HFFc6 (cell line): ENCODE results near the gene ABCB7. TPM values are rescaled to one million over a fixed set of nuclear protein-coding genes. Genes with fewer than 3 reads are reported as not detected.

ENCODE experiments used
- DNase-seq: peaks from one replicate; pipeline ENCODE4 v3.0.0-alpha.2; 2018
- H3K27ac Mint-ChIP-seq: 2 replicates; pipeline ENCODE4 v1.8.0; 2020; ENCODE audit warnings: mild to moderate bottlenecking, mixed read lengths
- H3K27me3 Mint-ChIP-seq: 2 replicates; pipeline ENCODE4 v1.8.0; 2021; ENCODE audit warnings: mild to moderate bottlenecking, moderate library complexity, mixed read lengths; ENCODE audit not compliant: insufficient read depth
- H3K36me3 Mint-ChIP-seq: 2 replicates; pipeline ENCODE4 v1.8.0; 2021; ENCODE audit warnings: low read depth, mixed read lengths
- H3K4me1 Mint-ChIP-seq: 2 replicates; pipeline ENCODE4 v1.8.0; 2020; ENCODE audit warnings: low read depth, mixed read lengths
- H3K4me3 Mint-ChIP-seq: 2 replicates; pipeline ENCODE4 v1.8.0; 2020; ENCODE audit warnings: mild to moderate bottlenecking, moderate library complexity, mixed read lengths
- H3K9me3 Mint-ChIP-seq: 2 replicates; pipeline ENCODE4 v1.8.0; 2020; ENCODE audit warnings: mild to moderate bottlenecking, mixed read lengths
- total RNA-seq, 6 experiments: library from RNA; stranded (reverse); fragmentation: NEBNext Ultra II Directional; extraction: Animal tissue kit (Norgen Biotek cat#: 25700); gene quantifications; 2 replicates in 1 of 6; 3 replicates in 5 of 6; pipeline ENCODE4 v1.2.3, GENCODE V29; 2021
- TF ChIP-seq, protein P1 (sequence below): fragments of 200-600 bp; sonication (generic); IDR thresholded peaks from 2 replicates; pipeline ENCODE4 v1.5.0; 2021; ENCODE audit warnings: antibody characterized with exemption, mild to moderate bottlenecking

The ABCB7 gene
- total RNA-seq, 6 experiments from 2014 or later: 15.0 to 16.7 (median 15.5) TPM

DNA sequence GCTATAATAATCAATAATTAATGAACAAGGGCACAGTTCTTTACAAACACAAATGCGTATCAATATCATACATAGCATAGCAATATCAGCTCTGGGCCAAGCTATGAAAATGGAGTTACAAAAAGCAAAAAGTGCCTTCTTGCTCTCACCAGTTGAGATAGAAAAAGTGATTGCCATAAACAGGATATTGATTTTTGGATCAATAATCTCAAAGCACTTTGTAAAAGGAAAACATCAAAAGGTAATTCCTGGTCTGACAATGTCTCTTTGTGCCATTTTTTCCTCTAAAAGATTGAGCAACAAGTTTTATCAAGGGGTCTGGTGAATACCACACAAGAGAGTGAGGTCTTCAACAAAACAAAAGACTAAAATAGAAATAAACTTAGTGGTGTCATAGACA is 42.4 kb downstream of the ABCB7 start:
- no peak for DNase-seq
- H3K9me3 Mint-ChIP-seq: no peaks in the 10 kb centered on the region
- TF ChIP-seq, protein P1, sequence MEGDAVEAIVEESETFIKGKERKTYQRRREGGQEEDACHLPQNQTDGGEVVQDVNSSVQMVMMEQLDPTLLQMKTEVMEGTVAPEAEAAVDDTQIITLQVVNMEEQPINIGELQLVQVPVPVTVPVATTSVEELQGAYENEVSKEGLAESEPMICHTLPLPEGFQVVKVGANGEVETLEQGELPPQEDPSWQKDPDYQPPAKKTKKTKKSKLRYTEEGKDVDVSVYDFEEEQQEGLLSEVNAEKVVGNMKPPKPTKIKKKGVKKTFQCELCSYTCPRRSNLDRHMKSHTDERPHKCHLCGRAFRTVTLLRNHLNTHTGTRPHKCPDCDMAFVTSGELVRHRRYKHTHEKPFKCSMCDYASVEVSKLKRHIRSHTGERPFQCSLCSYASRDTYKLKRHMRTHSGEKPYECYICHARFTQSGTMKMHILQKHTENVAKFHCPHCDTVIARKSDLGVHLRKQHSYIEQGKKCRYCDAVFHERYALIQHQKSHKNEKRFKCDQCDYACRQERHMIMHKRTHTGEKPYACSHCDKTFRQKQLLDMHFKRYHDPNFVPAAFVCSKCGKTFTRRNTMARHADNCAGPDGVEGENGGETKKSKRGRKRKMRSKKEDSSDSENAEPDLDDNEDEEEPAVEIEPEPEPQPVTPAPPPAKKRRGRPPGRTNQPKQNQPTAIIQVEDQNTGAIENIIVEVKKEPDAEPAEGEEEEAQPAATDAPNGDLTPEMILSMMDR: no peak
- H3K4me3 Mint-ChIP-seq: no peak overlapping the region
- H3K27ac Mint-ChIP-seq: no peak overlapping the region
- H3K36me3 Mint-ChIP-seq: no peaks in the 10 kb centered on the region
- H3K27me3 Mint-ChIP-seq: no peaks in the 10 kb centered on the region
- no peaks in the 10 kb centered on the region for H3K4me1 Mint-ChIP-seq

DNA sequence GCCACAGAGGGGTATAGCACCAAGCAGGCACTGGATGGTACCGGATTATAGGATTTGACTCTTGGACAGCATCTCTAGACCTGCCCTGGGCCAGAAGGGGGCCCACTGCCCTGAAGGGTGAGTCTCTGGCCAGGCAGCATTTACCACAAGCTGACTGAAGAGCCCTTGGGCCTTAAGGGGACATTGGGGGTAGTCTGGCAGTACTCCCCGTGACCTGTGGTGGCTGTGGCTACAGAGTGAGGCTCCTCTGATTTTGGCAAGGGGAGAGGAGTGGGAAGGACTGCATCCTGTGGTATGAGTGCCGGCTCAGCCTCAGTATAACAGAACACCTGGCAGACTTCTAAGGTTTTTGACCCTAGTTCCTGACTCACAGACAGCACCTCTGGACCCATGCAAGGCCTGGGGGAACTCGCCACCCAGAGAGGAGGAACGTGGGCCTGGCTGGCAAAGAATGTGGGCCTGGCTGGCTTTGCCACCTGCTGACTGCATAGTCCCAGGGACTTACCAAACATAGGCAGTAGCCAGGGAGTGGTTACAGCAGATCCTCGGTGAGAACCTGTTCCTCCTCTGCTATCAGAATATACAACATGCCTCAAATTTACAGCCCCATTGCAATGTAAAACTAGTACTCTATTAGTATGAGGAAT is 48.1 kb downstream of the ABCB7 start:
- H3K4me3 Mint-ChIP-seq: no peak overlapping the region
- H3K9me3 Mint-ChIP-seq: no peaks in the 10 kb centered on the region

DNA sequence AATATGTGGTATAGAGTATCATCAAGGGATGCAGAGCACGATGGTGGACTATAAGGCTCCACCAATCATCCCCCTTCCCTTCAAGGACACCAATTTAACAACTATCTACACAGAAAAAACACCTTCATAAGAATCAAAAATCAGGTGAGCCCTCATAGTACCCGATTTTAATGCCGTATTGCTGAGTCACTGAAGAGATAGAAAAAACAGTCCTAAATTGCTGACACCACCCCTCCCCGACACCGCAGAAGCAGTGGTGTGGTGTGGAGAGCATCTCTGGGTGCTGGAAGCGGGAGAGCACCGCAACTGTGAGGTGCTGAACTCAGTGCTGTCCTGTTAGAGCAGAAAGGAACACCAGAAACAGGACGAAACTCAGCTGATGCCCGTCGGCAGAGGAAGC is 49.3 kb downstream of the ABCB7 start:
- no peaks in the 10 kb centered on the region for H3K36me3 Mint-ChIP-seq
- DNase-seq: no peak
- H3K4me3 Mint-ChIP-seq: no peak overlapping the region
- H3K27me3 Mint-ChIP-seq: no peaks in the 10 kb centered on the region
- TF ChIP-seq, protein P1: no peak
- no peaks in the 10 kb centered on the region for H3K9me3 Mint-ChIP-seq
- H3K4me1 Mint-ChIP-seq: no peaks in the 10 kb centered on the region
- no peak overlapping the region for H3K27ac Mint-ChIP-seq

More for the DNA sequence above, 48.1 kb downstream of the ABCB7 start:
- Mint-ChIP-seq H3K27me3 (no peaks in the 10 kb centered on the region), H3K36me3 (no peaks in the 10 kb centered on the region), H3K27ac (no peak overlapping the region), H3K4me1 (no peaks in the 10 kb centered on the region)
- TF ChIP-seq, protein P1: no peak
- DNase-seq: no peak

DNA sequence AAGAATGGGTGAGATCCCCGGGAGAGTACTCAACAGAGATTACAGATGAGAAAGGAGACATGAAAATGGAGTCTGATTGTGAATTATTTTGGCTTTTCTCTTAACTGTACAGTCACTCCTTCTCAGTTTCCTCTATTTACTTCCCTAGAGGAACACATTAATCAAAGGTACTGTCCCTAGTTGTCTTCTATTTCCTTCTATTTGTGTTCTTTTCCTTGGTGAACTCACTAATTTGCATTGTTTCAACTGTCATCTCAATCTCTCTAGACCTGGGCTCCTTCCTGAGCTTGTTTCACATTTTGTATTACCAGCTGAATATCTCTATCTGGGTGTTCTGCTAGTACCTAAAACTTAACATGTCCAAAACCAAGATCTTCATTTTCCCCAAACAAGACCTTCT is 59.8 kb downstream of the ABCB7 start:
- no peaks in the 10 kb centered on the region; the same call in 1 of the 2 replicates for H3K36me3 Mint-ChIP-seq
- no peak for DNase-seq
- TF ChIP-seq, protein P1: no peak
- H3K27me3 Mint-ChIP-seq: no peaks in the 10 kb centered on the region
- no peak overlapping the region for H3K27ac Mint-ChIP-seq
- H3K4me1 Mint-ChIP-seq: peaks cover 8% of the 10 kb centered on the region; the same call in 1 of the 2 replicates
- no peak overlapping the region for H3K4me3 Mint-ChIP-seq
- H3K9me3 Mint-ChIP-seq: no peaks in the 10 kb centered on the region

DNA sequence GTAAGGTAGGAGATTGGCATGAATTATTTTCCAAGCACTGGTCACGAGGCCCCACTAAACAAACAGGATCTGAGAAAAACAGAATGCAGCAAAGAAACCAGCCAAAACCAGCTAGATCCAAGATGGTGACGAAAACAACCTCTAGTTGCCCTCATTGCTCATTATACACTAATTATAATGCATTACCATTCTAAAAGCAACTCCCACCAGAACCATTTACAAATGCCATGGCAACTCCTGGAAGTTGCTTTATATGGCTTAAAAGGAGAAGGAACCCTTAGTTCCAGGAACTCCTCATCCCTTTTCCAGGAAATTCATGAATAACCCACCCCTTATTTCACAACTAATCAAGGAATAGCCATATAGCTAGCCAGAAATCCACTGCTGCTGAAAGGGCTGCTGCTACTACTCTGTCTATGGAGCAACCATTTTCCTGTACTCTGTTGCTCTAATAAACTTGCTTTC is 69.3 kb downstream of the ABCB7 start:
- H3K4me1 Mint-ChIP-seq: no peaks in the 10 kb centered on the region
- TF ChIP-seq, protein P1: no peak
- no peak overlapping the region for H3K4me3 Mint-ChIP-seq
- no peaks in the 10 kb centered on the region for H3K9me3 Mint-ChIP-seq
- H3K27ac Mint-ChIP-seq: no peak overlapping the region
- no peaks in the 10 kb centered on the region for H3K36me3 Mint-ChIP-seq
- no peak for DNase-seq
- H3K27me3 Mint-ChIP-seq: no peaks in the 10 kb centered on the region
